Superior temporal gyrus (tissue), 1 donor: Measurements from ENCODE around the gene SYNGAP1.
A peak's percentile ranks its signal among the peaks of the same experiment; 100 is the strongest.
"Not testable (repeated sequence)": the region's sequence is repeated elsewhere in the genome, so short reads cannot be mapped to it uniquely, and the experiment has no call there.

ENCODE experiments used
- DNase-seq: peaks from one replicate; pipeline ENCODE4 v3.0.0-alpha.2; 2016; ENCODE audit errors: extremely low spot score

SYNGAP1 gene

DNA sequence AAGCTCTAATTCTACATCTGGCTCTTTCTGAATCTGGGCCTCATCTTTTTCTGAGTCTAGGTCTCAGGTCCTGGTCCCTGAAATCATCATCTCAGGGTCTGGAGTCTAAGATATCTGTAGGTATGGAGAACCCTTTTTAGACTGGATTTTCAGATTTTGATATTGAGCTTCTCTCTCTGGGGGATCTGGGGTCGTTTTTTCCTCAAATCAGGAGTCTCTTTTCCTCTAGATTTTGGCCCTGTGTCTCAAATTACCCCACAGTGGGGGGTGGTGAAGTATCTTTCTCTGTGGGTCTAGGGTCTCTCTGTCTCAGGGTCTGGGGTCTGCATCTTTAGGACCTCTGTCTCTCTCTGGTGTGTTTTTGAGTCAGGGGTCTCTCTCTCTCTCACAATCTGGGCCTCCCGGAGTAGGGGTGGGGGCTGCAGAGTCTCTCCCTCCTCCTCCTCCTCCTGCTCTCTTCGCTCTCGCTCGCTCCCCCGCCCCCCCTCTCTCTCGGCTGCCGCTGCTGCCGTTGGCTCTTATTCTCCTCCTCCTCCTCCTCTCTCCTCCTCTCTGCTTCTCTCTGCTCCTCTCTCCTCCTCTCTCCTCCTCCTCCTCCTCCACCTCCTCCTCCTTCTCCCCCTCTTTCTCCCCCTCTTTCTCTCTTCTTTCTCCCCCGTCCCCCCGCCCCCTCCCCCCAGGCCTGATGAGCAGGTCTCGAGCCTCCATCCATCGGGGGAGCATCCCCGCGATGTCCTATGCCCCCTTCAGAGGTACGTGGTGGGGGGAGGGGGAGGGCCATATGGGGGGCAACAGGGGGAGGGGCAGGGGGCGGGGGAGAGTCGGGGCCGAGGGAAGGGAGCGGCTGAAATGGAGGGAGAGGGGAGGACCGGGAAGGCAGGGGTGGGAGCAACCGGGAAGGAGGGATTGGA, at the start of gene SYNGAP1:
Gene SYNGAP1 (plus strand): TSS at position 486 of the 911 bp plus-strand sequence. CDS start 200 bp downstream, at position 686.
- no peak for DNase-seq

DNA sequence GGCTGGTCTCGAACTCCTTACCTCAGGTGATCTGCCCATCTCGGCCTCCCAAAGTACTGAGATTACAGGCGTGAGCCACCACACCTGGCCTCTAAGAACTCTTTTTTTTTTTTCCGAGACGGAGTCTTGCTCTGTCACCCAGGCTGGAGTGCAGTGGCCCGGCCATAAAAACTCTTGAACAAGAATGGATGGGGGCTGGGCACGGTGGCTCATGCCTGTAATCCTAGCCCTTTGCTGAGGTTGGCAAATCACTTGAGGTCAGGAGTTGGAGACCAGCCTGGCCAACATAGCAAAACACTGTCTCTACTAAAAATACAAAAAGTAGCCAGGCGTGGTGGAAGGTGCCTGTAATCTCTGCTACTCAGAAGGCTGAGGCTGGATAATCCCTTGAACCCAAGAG, 48.0 kb upstream of the SYNGAP1 start:
- not testable (repeated sequence) for DNase-seq

DNA sequence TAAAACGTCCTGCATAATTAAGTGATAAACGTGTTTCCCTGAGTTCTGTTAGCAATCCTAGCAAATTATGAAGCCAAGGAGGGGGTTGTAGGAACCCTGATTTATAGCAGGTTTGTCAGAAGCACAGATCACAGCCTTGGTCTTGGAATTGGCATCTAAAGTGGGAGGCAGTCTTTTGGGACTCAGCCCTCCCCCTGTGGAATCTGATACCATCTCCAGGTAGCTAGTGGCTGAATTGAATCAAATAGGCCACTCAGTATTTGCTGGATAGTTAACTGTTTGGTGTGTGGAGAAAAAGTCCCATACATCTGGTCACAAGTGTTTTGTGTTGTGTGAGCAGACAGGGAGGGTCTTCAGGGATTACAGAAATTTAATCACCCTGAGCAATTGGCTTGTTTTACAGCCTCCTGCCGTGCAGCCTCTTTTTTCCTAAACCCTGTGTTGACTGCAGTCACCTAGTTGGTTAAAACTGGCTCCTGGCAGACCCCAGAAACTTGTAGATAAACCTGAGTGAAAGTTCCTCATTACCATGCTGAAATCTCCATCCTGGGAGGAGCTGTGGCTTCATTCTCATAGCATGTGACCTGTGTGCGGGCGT, 47.2 kb upstream of the SYNGAP1 start:
- DNase-seq: no peak

DNA sequence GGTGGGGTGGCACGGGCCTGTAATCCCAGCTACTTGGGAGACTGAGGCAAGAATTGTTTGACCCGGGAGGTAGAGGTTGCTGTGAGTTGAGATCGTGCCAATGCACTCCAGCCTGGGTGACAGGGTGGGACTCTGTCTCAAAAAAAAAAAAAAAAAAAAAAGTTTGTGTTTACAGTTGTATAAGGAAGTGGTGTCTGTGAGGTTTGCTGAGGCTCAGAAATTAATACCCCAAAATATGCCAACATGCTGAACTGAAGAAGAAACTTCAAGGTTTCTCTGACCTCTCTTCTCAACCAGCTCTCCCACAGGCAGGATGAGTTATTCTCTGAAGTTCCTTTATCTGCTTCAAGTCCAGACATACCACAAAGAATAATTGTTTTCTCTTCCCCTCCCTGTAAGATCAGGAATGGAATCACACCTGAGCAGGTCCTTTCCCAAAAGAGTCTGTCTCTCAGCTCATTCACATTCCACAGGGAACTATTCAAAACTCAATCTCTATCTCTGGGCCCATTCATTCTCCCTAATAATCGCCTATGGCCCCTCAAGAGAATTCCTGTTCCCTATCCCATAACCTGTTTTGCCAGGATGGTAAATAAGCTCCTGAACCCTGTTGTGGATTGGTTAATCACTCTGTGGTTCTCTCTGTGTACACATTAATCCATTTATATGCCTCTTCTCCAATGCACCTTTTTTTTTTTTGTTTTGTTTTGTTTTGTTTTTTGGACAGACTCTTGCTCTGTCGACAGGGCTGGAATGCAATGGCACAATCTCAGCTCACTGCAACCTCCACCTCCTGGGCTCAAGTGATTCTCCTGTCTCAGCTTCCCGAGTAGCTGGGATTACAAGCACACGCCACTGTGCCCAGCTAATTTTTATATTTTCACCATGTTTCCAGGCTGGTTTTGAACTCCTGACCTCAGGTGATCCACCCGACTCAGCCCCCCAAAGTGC, 45.6 kb upstream of the SYNGAP1 start:
- no peak for DNase-seq

DNA sequence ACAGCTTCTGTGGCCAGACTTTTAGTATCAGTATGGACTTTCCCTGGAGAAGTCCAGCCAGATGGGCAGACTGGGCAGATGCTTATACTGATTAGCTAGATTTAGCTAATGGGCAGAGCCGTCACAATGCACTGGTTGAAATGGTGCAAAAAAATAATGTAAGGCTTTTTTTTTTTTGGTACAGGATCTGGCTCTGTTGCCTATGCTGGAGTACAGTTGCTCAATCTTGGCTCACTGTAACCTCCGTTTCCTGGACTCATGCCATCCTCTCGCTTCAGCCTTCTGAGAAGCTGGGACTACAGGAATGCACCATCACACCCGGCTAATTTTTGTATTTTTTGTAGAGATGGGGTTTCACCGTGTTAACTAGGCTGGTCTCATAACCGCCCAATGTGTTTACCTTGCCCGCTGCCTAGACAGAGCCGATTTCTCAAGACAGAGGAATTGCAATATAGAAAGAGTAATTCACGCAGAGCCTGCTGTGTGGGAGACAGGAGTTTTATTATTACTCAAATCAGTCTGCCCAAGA, 44.7 kb upstream of the SYNGAP1 start:
- DNase-seq: peak; percentile 40

DNA sequence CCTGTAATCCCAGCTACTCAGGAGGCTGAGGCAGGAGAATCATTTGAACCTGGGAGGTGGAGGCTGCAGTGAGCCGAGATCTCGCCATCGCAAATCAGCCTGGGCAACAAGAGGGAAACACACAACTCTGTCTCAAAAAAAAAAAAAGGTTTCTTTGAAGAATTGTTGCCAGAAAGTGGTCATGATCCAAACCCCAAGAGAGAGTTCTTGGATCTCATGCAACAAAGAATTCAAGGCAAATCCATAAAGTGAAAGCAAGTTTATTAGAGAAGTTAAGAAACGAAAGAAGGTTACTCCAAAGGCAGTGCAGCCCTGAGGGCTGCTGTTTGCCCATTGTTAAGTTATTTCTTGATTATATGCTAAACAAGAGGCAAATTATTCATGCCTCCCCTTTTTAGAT, 42.7 kb upstream of the SYNGAP1 start:
- no peak for DNase-seq

DNA sequence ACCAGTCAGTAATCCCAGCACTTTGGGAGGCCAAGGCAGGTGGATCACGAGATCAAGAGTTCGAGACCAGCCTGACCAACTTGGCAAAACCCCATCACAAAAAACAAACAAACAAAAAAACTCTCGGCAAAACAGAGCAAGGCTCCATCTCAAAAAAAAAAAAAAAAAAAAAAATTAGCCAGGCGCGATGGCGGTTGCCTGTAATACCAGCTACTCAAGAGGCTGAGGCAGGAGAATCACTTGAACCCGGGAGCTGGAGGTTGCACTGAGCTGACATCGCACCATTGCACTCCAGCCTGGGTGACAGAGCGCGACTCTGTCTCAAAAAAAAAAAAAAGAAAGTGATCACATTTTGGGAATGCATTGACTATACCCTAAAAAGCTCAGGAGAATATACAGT, 40.7 kb upstream of the SYNGAP1 start:
- not testable (repeated sequence) for DNase-seq

DNA sequence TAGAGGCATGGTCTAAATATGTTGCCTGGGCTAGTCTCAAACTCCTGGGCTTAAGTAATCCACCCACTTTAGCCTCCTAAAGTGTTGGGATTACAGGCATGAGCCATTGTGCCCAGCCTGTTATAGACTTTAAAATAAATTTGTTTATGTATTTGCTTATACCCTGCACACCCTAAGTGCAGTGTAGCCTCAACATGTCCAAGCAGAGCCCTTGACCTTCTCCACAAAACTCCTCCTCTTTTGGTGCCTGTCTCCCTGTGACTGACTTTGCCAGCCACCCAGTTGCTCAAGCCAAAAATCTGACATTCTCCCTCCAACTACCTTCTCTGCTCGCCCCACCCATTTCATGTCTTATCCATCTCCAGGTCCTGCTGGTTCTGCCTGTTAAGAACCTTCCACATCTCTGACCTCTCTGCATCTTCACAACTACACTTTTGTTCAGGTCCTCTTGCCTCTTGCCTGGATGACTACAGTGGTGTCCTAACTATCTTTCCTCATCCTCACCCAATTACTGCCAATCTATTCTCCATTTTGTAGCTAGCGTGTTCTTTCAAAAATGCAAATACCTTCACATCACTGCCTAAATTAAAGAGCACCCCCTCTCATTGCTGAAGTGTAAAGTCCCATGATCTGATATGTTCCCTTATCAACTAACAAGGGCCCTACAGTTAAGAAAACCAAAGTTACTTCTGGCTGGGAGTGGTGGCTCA, 39.4 kb upstream of the SYNGAP1 start:
- no peak for DNase-seq

DNA sequence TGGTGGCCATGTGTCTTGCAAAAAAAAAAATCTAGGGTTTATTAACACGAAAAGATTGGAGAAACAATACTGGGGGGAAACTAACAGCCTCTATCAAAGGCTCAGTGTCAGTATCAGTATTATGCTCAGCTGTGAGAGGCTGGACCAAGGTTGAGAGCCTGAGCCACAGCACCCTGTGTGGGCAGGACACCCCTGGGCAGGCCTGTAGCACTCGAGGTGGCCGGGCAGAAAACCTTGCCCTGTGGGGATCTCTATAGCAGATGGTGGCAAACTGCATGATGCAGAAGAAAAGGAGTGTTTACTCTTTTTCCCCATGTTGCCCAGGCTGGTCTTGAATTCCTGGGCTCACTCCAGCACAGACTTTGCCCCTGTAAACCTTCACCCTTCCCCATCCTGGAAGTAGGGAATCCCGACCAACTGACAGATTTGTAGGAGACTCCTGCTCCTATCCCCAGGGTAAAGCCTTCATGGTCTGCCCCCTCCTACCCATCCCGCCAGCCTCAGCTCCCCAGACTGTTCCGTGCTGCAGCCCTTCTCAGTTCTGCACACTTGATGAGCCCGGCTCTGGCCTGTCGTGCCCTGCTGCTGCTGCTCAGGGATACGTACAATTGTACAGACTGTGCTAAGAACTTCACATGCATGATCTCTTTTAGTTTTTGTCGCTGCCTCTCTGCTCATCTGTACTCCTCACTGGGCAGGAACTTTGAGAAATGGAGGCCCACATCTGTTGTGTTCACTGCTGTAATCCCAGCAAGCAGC, 36.3 kb upstream of the SYNGAP1 start:
- no peak for DNase-seq

DNA sequence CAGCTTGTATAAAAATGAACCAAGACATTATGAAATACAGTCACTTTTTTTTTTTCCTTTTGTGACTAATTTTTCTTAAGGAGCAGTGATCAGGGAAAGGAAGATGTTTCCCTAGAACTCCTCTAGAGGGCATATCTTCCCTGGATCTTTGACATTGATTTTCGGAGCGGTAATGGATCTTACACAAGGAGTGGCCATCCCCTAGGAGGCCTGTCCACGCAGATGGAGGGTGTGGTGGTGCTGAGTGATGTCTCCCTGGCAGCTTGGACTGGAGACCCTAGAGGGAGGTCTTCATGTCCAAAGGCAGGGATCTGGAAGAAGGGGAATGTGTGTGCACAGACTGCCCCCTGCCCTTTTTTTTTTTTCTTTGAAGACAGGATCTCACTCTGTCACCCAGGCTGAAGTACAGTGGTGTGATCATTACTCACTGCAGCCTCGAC, 35.3 kb upstream of the SYNGAP1 start:
- peak; percentile 28 for DNase-seq

DNA sequence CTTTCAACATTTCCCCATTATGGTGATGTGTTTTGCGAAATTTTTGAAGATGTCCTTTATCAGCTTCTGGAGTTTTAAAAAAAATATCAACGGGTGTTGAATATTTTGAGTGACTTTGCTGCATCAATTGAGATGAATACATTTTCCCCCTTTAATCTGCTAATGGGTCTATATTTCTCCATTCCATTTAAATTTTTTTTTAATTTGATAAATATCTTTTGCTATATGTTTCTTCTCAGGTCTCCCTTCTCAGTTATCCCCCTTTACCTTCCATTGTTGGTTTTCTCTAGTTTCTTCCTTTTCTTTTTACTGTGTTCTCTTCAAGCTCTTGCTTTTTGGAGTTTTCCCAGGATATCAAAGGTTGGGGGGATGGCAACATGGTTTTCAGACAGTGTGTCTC, 29.7 kb upstream of the SYNGAP1 start:
- DNase-seq: no peak

DNA sequence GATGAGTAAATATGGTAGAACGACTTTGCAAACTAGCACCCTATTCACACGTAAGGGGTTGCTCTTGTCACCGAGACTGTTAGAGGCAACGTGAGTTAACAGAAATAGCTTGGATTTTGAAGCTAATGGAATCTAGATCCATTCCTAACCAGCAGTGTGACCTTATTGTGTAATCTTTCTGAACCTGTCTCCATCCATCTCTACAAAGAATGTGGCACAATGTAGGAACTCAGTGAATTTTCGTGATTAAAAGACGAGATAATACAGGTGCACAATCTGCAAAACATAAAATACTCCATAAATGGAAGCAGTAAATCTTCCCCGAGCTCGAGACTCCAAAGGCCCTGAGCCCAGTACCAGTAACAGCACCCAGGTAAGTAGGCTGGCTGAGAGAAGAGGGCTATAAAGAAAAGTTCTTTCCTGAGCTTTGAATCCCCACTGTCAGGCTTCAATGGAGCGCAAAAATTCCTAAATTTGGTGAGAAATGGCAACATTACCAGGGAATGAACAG, 29.0 kb upstream of the SYNGAP1 start:
- DNase-seq: no peak

DNA sequence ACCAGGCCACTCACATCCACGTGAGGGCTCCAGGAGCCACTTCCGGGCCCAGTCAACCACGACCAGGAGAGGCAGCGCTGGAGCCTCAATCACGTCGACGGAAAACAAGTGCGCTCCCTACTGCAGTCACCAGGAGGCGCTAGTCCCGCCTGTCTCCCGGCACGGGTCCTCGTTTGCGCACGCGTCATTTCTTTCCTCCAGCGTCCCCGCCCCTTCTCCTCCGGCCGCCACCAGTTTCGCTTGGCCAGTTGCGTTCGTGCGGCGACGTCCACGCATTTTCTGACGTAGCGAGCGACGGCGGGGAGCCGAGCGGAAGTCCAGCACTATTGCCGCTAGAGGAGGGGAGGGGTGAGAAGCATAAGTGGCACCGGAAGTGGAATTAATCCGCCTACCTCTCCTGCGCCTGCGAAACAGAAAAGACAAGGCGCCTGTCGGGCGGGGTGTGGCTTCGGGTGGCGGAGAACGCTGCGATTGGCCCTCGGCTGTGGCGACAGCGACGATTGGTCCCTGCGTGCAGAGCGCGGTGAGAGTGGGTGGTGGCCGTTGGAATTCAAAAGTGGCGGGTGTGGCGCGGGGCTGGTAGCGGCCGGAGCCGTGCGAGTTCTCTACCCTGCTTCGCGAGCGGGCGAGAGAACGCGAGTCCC, 28.5 kb upstream of the SYNGAP1 start, which contains the start of gene KIFC1:
Gene KIFC1 (plus strand): TSS at position 546 of the 644 bp plus-strand sequence. CDS start 163 bp downstream, outside the sequence.
- DNase-seq: peak; percentile 99

DNA sequence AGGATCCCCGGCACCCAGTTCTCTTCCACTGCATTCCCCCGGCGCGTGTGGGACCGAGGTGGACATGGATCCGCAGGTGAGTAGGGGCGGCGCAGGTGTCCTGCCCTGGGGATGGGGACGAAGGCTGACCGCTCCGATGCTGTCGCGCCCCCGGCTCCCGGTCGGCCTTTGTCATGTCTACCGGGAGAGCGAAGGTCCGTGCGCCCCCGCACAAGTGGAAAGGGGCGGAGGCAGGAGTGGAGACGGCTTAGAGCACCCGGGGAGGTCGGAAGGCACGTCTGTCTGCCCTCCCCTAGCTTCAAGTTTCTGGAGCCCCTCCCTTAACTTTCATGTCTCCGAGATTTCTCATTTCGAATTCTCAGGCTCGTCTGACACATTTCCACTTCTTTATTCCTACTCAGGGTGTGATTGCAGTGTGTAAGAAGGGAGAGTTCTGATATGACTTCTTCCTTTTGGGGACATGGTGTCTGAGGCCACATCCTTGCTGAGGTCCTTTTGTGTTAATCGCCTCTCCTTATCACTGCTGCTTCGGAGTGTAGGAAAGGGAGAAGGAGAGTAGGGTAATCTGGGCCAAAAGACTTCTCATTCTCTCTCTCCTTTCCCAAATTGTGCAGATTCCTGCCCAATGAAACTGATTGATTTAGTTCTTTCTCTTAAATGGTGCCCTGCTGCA, 27.8 kb upstream of the SYNGAP1 start:
- no peak for DNase-seq

DNA sequence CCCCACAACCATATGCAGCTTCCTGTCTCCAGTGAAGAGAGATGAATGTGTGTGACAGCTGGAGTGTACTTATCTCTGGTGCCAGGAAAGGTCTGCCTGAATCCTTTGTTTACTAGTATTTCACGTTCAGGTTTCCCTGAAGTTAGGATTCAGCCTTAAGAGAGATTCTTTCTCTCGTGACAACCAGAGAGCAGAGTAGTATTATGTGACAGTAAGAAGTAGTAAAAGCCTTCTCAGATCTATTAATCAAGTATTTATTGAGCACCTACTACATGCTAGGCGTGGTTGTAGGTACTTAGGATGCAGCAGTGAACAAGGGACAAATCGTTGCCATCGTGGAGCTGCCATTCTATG, 27.3 kb upstream of the SYNGAP1 start:
- no peak for DNase-seq

DNA sequence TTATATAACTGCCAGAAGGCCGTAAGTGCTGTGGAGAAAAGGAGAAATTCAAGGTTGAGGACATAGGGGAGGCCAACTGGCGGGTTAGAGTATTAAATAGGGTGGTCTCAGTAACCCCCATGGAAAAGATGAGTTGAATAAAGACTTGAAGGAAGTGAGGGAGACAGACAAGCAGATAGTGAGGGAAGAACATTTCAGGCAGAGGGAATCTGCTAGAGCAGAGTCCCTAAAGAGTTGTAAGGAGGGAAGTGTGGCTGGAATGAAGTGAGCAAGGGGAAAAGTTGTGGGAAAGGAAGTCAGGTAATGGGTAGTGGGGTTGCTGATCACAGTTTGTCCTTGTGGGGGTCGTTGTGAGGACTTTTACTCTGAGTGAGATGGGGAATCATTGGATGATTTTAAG, 26.9 kb upstream of the SYNGAP1 start:
- no peak for DNase-seq

DNA sequence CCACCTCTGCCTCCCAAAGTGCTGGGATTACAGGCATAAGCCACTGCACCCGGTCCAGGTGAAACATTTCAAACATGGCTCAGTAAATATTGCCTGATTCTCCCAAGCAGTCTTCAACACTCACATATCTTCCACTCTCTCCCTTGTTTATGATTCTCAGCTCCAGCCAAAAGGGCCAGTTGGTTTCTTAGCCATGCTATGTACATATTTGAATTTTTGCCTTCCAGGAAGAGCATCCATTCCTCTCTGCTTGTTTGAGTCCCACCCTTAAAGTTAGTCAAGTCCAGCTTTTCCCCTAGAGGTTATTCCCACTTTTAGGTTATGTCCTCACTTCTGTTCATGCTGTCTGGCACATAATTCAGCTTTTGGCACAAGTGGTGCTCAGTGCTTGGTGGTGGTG, 22.3 kb upstream of the SYNGAP1 start:
- no peak for DNase-seq

DNA sequence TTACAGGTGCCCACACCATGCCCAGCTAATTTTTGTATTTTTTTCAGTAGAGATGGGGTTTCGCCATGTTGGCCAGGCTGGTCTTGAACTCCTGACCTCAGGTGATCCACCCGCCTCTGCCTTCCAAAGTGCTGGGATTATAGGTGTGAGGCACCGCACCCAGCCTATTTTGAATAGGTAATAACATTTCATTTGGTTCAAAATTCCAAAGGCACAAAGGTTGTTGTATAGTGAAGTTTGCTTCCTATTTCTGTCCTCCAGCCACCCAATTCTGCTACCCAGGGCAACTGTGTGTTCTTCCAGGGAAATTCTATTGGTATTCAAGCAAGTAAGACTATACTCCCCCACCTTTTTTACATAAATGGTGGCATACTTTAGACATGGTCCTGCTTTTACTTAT, 21.3 kb upstream of the SYNGAP1 start:
- not testable (repeated sequence) for DNase-seq

DNA sequence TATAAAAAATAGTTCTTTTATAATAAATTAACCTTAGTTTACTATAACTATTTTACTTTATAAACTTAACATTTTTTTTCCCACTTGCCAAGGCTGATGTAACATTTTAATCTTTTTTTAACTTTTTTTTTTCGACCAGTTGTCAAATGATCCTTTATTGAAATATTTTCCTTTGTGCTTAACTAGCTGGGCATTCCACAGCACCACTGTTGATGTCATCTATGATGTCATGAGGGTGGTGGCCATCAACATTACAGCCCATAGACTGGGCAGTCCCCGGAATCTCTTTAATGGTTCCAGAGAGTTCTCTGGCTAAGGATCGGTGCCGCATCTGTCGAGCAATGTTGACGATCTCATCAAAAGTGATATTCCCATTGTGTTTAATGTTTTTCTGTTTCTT, 20.0 kb upstream of the SYNGAP1 start:
- not testable (repeated sequence) for DNase-seq
